ENCODE data around the gene UMOD. TPM values are rescaled to one million over a fixed set of nuclear protein-coding genes. Genes with fewer than 3 reads are reported as not detected.
A peak's percentile ranks its signal among the peaks of the same experiment; 100 is the strongest.

The UMOD gene
- total RNA-seq: not detected

GRCh38 chr16:20352615-20353014, at the start of gene UMOD:
TSS of gene UMOD (minus strand) at chr16:20352715. CDS start at chr16:20350737, 1,978 bp downstream.
- DNase-seq: no peak

GRCh38 chr16:20401475-20402016, 49.0 kb upstream of the UMOD start:
- DNase-seq: no peak

GRCh38 chr16:20401066-20401465, 48.6 kb upstream of the UMOD start:
- no peak for DNase-seq

DNA sequence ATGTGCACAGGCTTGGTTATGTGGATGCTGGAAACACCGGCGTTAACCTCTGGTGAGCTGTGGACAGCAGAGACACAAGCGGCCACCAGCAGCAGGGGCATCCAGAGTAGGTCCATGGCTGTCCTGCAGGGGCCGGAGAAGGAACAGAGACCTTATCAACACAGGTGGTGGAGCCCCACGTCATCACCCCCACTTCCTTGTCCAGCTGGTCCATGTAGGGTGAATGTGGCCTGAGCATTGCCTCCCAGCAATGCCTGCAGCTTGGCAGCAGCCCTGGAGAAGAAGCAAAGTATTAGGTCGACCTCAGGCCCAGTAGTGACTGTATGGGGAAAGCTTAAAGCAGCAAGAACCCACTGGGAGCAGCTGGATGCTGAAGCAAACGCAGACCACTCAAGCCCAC, 46.7 kb upstream of the UMOD start:
- no peak for DNase-seq

DNA sequence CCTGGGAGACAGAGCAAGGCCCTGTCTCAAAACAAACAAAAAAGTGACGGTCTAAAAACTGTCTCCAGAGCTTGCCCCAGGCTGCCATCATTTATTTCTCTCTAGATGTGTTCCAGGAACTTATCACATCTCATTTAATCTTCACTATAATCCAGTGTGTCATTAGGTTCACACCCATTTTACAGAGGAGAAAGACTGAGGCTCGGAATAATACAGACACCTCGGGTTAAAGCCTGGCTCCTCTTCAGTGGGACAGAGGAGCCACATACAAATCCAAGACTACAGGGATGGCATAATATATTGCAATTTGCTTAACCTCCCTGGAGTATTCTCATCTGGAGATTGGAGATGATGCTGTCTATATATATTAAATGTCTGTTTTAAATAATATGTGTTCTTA, 46.1 kb upstream of the UMOD start:
- DNase-seq: no peak

DNA sequence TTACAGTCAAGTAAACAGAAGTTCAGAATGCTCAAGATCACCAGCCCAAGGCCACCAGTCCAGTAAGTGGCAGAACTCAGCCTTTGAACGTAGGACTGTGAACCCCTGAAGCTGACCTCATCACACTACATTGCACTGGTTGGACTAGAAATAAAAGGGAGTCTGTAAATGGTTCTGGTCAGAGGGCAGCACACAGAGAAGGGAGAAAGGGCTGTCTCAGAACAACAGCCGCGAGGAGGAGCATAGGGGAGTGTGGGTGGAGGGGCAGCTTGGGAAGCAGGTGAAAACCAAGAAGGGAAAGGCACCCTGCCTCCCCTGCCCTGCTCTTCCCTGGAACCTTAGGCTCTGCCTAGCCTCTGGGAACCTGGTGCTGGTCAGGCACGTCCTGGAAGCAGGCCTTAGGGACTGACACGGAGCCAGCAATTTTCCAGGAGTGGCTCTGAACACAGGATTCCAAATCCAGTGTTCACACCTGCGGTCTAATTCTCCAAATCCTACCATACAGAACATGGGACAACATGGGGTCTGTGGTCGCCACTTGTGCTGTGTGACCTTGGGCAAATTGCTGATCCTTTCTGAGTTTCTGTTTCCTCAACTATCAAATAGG, 45.1 kb upstream of the UMOD start:
- no peak for DNase-seq

- DNase-seq: no peak
These were observed 44.4 kb upstream of the UMOD start for GRCh38 chr16:20396846-20397467.

DNA sequence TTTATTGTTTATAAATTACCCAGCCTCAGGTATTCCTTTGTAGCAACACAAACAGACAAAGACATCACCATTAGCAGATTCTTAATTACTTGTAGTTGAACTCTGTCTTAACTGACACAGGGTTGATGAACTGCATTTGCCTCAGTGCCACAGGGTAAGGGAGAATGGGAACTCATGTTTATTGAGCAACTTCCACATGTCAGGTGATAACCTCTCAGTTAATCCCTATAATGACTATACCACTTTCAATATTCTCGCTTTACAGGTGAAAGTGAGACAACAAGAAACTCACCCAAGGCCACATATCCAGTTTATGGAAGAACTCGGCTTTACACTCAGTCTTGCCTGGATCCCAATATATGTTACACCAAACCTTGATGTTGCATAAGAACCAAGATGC, 43.4 kb upstream of the UMOD start:
- DNase-seq: no peak

DNA sequence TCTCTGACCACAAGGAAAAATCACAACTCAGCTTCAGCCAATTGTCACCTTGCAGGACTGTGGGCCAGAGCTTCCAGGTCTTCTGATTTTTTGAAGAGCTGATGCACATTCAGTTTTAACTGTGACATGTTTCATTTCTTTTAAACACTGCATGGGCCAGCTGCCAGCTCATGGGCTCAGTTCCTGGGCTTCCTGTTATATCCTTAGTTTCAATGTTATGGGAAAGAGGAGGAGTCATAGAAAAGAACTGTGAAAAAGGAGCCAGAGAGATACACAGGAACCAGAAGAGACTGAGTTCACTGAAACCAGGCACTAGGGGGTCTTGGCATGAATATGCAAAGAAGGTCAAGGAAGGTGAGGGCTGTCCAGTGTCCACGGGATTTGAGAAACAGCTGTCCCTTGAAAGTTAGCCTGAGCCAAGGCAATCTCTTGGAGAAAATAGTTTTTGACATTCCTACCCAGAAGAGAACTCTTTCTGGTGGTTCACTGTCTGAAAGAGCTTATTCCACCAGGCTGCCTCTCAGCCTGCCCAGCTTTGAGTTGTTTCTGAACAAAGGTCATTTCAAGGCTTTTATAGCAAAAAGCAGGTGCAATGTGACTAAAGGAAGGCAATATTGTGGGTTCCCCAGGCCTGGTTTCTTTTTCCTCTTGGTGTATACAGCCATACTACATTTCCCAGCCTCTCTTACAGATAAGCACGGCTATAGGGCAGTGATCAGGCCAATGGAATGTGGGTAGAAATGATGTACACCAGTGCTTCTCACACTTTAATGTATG, 41.5 kb upstream of the UMOD start:
- no peak for DNase-seq

GRCh38 chr16:20391045-20391444, 38.5 kb upstream of the UMOD start:
- no peak for DNase-seq

DNA sequence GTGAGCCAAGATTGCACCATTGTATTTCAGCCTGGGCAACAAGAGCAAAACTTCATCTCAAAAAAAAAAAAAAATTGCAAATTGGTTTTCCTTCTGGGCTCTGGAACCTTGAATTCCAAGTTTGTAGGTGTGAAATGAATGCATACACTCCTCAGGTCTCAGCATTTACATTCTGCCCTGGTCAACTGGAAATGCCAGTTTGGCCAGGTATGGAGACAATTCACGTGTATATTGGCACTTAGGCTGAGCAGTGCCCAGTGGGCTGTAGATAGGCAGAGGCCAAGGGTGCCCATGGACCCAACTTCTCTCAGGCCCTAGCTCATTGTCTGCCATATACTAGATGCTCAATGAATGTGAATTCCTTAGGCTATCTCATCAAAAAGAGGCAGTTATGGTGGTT, 36.3 kb upstream of the UMOD start:
- DNase-seq: no peak

DNA sequence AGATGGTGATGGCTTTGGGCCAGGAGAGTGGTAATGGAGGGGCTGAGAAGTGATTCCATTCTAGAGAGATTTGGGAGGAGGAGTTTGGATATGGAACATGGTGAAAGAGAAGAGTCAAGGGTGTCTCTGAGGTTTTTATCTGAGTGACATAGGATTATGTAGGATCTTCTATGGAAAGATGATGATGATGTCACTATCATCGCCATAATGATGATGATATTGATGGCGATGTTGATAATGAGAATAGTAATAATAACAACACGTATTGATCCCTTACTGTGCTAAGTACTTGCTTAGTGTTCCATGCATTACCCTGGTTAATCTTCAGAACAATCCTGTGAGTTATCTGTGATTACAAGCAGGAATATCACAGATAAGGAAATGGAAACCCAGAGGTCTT, 35.5 kb upstream of the UMOD start:
- no peak for DNase-seq

- DNase-seq: peak; percentile 4
These were observed 33.6 kb upstream of the UMOD start for GRCh38 chr16:20385844-20386832.

DNA sequence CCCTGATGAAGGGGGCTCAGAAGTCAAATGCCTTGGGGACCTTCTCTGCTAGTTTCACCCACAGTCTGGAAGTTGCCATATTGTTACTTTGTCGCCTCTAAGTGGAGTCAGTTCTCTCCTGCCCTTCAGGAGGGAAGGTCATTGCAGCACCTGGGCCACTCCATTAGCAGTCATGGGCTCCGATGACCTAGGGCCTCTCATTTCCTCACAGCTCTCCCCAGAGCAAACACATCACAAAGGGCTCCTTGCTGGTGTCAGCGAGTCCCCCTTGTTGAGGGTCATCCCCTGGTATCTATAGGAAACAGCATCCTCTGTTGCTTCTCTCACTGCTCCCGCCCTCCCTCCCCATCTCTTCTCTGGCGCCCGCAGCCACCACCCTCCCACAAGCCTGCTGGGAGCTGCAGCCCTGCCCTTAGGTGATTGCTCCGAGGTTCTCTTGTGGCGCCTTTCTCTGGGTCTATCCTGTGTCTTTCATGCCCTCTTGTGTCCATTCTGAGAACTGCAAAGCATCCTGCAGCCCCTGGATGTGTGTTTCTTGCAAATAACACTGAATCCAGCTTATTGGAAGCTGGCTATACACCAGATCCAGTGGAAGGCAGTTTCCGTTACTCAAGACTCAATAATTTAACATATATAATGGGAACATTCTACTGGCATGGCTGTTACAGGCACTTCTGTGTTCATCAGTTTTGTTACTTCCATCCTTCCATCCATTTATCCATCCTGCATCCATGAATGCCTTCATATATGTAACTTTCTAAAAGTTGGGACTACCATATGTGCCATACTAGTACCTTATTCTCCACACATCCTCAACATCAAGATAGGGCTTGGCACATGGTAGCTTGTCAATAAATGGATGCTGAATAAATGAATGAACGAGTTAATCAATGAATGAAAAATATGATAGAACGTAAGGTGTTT, 30.9 kb upstream of the UMOD start:
- DNase-seq: no peak

DNA sequence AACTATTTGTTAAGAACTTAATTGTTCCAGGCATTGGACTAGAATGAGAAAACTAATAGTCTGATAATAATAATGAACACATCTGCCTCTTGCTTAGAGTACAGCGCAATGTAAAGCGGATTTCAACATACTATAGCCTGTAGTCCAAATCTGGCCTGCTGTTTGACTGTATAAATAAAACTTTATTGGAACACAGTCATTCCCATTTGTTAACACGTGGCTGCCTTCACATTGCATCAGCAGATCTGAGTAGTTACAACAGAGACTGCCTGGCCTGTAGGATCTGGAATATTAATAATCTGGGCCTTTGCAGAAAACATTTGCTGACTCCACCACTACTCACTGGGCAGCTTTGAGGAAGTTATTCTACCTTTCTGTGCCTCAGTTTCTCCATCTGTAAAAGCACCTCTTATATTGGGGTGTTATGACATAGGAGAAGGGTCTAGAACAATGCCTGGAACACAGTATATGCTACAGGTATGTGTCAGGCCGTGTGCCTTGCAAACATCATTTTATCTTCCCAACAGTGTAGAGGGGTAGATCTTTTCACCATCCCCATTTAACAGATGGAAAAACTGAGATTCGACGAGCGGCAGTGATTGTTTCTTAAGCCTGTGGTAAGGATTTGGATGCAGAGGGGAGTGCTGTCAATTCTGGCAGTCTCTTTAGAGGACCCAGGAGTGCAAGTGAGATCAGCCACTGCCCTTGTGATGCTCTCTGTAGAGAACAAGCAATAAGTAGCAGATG, 29.9 kb upstream of the UMOD start:
- DNase-seq: no peak

DNA sequence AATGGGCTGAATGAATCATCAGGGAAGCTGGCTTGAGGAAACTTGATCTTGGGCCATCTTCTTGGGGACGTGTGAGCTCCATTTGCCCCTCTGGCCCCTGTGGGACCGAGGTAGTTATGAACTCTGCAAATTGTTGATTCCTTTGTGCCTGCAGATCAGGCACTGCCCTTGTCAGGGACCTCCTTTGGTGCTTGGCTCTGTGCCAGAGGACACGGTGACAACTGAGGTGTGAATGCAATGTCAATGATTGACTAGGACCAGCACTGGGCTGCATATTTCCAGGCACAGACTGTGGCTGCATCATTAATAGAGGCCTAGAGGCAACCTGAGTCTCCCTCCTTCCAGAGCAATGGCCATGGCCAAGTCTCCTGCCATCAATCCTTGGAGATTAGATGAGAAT, 28.3 kb upstream of the UMOD start:
- DNase-seq: no peak

DNA sequence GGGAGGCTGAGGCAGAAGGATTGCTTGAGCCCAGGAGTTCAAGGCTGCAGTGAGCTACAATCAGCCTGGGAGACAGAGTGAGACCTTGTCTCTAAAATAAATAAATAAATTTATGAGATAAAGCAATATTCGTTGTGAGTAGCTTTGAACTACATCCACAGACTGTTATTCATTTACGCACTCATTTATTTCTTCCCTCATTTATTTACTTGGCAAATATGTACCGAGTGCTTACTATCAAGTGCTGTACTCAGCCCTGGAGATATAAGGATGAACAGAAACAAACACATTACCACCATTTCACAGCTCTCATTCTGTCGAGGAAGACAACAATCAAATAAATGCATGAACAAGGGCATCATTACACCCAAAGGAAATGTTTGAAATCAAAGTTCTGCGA, 24.7 kb upstream of the UMOD start:
- DNase-seq: no peak

DNA sequence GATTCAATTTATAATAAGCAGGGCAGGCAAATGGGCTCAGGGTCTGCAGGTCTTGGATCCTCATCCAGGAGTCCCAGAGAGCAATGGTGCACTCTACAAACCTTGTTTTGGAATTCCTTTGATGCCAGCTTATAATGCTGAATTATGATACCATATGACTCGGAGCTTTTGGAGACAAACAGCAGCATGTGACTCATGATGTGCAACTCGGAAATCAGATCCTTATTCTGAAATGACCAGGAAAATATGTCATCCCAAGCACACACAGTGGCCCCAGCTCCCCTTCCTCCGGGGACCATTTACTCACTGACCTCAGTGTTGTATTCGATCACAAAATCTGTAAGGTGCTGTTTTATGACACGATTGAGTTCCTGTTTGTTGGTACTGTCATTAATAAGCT, 20.2 kb upstream of the UMOD start:
- DNase-seq: no peak

DNA sequence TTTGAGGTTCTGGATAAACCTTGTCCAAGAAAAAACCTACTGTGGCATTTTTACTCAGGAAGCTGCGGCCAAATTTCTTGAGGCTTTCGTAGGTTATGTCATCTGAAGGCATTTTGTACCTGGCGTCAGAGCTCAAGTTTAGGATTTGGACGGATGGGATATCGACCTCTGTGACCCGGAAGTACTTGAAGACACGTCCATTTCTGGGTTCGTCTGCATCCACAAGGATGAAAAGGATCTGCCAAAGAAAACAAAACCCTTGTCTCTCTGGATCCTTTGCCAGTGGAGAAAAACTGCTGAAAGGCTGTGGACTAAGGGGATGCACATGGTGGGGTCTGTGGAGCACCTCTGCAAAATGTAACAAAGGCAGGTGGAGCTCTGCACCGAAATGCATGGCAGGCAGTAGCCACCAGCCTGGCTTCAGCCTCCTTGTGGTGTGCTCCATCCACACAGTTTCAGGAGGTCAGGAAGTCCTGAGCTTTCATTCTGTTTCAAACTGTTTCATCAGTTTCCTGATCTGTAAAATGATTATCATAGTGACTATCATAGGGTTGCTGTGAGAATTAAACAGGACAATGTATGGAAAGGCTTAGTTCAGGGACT, 17.0 kb upstream of the UMOD start:
- DNase-seq: no peak

- DNase-seq: no peak
These were observed 11.5 kb upstream of the UMOD start for GRCh38 chr16:20364051-20364450.
